ENCODE data around the gene ILDR2.

Gene ILDR2

GRCh38 chr1:166905136-166905535 is 70.2 kb downstream of the ILDR2 start:
- DNase-seq (ENCODE audit: low spot score) = no peak
- in situ Hi-C loops (cut with MboI; ENCODE audit: low sequenced_read_pairs, unreplicated experiment) = loop anchor here (25.0 kb wide), 2 partner anchors 532 to 632 kb away; no protein-coding TSS in a partner anchor
- no peak for TF ChIP-seq CTCF (IDR thresholded peaks at IDR 0.05; ENCODE audit: borderline replicate concordance, control extremely low read depth, extremely low read depth, insufficient read depth, missing control alignments)

DNA sequence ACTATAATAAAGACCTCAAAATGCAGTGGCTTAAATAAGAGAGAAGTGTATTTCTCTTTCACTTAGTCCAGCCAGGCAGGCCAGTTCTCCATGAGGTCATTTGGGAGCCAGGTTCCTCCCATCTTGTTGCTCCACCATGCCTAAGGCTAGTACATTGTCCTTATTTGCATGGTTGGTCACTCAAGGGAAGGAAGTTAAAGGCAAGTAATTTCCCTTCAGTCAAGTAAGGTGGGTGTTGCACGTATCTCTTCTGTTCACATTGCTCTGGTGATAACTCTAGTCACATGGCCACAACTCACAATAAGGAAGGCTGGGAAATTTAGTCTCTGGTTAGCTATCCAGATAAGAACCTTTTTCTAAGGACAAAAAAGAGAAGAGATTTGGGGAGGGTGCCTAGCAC is 72.1 kb downstream of the ILDR2 start:
- in situ Hi-C loops (cut with MboI; ENCODE audit: low sequenced_read_pairs, unreplicated experiment) = loop anchor here (25.0 kb wide), 2 partner anchors 534 to 634 kb away; no protein-coding TSS in a partner anchor
- TF ChIP-seq CTCF (IDR thresholded peaks at IDR 0.05; ENCODE audit: borderline replicate concordance, control extremely low read depth, extremely low read depth, insufficient read depth, missing control alignments) = no peak

DNA sequence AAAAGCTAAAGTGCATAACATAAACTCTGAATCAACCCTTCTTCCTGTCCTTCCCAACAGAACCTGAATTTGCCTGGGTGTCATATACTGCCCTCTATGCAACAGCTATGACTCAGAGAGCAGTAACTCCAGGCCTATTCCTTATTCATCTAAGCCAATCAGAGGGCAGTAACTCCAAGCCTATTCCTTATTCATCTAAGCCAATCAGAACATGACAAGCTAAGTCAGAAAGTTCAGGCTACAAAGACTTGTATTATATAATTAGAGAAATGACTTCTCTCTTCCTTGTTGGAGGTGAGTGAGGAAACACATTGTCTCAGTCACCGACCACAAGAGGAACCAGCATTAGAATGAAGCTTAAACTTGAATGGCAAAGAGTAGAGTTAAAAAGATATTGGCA is 73.1 kb downstream of the ILDR2 start:
- in situ Hi-C loops (cut with MboI; ENCODE audit: low sequenced_read_pairs, unreplicated experiment) = loop anchor here (25.0 kb wide), 2 partner anchors 535 to 635 kb away; no protein-coding TSS in a partner anchor
- TF ChIP-seq CTCF (IDR thresholded peaks at IDR 0.05; ENCODE audit: borderline replicate concordance, control extremely low read depth, extremely low read depth, insufficient read depth, missing control alignments) = no peak
- DNase-seq (ENCODE audit: low spot score) = no peak

More for the DNA sequence above, 72.1 kb downstream of the ILDR2 start:
- no peak for DNase-seq (ENCODE audit: low spot score)

- in situ Hi-C loops (cut with MboI; ENCODE audit: low sequenced_read_pairs, unreplicated experiment) = loop anchor here (25.0 kb wide), 2 partner anchors 536 to 636 kb away; no protein-coding TSS in a partner anchor
- no peak for DNase-seq (ENCODE audit: low spot score)
- no peak for TF ChIP-seq CTCF (IDR thresholded peaks at IDR 0.05; ENCODE audit: borderline replicate concordance, control extremely low read depth, extremely low read depth, insufficient read depth, missing control alignments)
Observed at GRCh38 chr1:166900987-166901386, 74.4 kb downstream of the ILDR2 start.

DNA sequence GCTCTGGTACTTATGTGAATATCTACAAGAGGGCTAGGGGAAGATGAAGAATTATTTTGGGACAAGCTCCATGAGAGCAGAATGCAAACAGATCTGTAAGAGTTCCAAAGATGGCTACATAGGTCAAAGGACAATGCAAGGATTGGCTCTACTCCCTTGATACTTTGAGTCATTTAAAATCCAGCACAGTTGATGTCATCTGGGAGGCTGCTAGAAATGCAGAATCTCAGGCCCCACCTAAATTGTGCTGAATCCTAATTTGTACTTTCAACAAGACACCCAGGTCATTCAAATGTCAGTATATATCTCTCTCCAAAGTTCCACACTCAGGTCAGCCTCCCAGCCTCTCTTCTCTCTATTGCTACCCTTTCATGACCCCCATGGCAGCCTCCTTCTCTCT is 75.6 kb downstream of the ILDR2 start:
- no peak for TF ChIP-seq CTCF (IDR thresholded peaks at IDR 0.05; ENCODE audit: borderline replicate concordance, control extremely low read depth, extremely low read depth, insufficient read depth, missing control alignments)
- in situ Hi-C loops (cut with MboI; ENCODE audit: low sequenced_read_pairs, unreplicated experiment) = loop anchor here (25.0 kb wide), 2 partner anchors 538 to 638 kb away; no protein-coding TSS in a partner anchor
- DNase-seq (ENCODE audit: low spot score) = no peak

DNA sequence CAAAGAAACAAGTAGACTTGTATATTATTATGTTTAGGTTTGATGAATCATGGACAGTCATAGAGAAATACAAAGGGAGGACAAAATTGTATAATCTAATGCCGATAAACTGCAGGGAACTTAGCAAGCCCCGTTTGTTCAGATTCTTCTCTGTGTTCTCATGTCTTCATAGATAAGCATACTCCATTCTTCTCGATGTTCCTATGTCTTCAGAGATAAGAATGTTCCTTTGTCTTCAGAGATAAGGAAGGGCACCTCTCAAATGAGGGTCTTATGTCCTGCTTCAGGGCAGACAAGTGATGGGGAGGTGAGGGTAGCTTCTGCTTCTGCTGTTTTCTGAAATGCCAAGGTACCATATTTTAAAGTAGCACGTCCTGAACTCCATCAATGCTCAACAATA is 79.6 kb downstream of the ILDR2 start:
- in situ Hi-C loops (cut with MboI; ENCODE audit: low sequenced_read_pairs, unreplicated experiment) = no loop called here
- TF ChIP-seq CTCF (IDR thresholded peaks at IDR 0.05; ENCODE audit: borderline replicate concordance, control extremely low read depth, extremely low read depth, insufficient read depth, missing control alignments) = no peak

More for the DNA sequence above, 79.6 kb downstream of the ILDR2 start:
- no peak for DNase-seq (ENCODE audit: low spot score)
